GM18870 (cell line): ENCODE data around the gene GRIA1.
A peak's percentile ranks its signal among the peaks of the same experiment; 100 is the strongest.

Experiments
- ATAC-seq: cut with Tn5 transposase; IDR thresholded peaks from one replicate; pipeline ENCODE4 v1.9.1; 2021; ENCODE audit warnings: moderate library complexity; ENCODE audit not compliant: unreplicated experiment

Gene GRIA1

GRCh38 chr5:153496835-153497234 is 6.4 kb downstream of the GRIA1 start:
- peak; percentile 50 for ATAC-seq

GRCh38 chr5:153498516-153498915 is 8.0 kb downstream of the GRIA1 start:
- no peak for ATAC-seq

GRCh38 chr5:153500178-153500577 is 9.7 kb downstream of the GRIA1 start:
- ATAC-seq = no peak

- no peak for ATAC-seq
Measured at GRCh38 chr5:153504726-153505125, 14.3 kb downstream of the GRIA1 start.

GRCh38 chr5:153508700-153509099 is 18.2 kb downstream of the GRIA1 start:
- ATAC-seq = no peak

- no peak for ATAC-seq
Measured at GRCh38 chr5:153511622-153512021, 21.2 kb downstream of the GRIA1 start.

- ATAC-seq = no peak
Measured at GRCh38 chr5:153513156-153513555, 22.7 kb downstream of the GRIA1 start.

GRCh38 chr5:153515301-153515700 is 24.8 kb downstream of the GRIA1 start:
- no peak for ATAC-seq

GRCh38 chr5:153516504-153517240 is 26.2 kb downstream of the GRIA1 start:
- no peak for ATAC-seq

GRCh38 chr5:153517241-153517611 is 26.8 kb downstream of the GRIA1 start:
- ATAC-seq = no peak

GRCh38 chr5:153520137-153520536 is 29.7 kb downstream of the GRIA1 start:
- no peak for ATAC-seq

GRCh38 chr5:153520952-153521351 is 30.5 kb downstream of the GRIA1 start:
- no peak for ATAC-seq

GRCh38 chr5:153523211-153523610 is 32.7 kb downstream of the GRIA1 start:
- ATAC-seq = no peak

- ATAC-seq = no peak
Measured at GRCh38 chr5:153523831-153524230, 33.4 kb downstream of the GRIA1 start.

- no peak for ATAC-seq
Measured at GRCh38 chr5:153525536-153525935, 35.1 kb downstream of the GRIA1 start.

- no peak for ATAC-seq
Measured at GRCh38 chr5:153530357-153531143, 40.1 kb downstream of the GRIA1 start.

GRCh38 chr5:153533546-153533945 is 43.1 kb downstream of the GRIA1 start:
- ATAC-seq = no peak

- no peak for ATAC-seq
Measured at GRCh38 chr5:153534102-153534501, 43.6 kb downstream of the GRIA1 start.

- ATAC-seq = no peak
Measured at GRCh38 chr5:153537207-153537606, 46.7 kb downstream of the GRIA1 start.

GRCh38 chr5:153539983-153540382 is 49.5 kb downstream of the GRIA1 start:
- no peak for ATAC-seq

- ATAC-seq = no peak
Measured at GRCh38 chr5:153542536-153542935, 52.1 kb downstream of the GRIA1 start.

- ATAC-seq = no peak
Measured at GRCh38 chr5:153543288-153543687, 52.8 kb downstream of the GRIA1 start.
